GM23338 (cell line): ENCODE measurements around the gene TRIML1.

ENCODE experiments used
- CREB1 ChIP-seq: fragments of 250-450 bp; sonication (Bioruptor Pico); IDR thresholded peaks from 2 replicates; pipeline ENCODE4 v1.5.0; 2020; ENCODE audit warnings: low read depth, mild to moderate bottlenecking, moderate library complexity
- CTCF ChIP-seq, 2 experiments: fragments of 200-600 bp in 1 of 2; sonication (generic) in 1 of 2; conservative IDR thresholded peaks; 2 replicates each; pipeline versions ENCODE4 v1.5.1 to v1.6.1; 2016 to 2017; ENCODE audit warnings: antibody characterized with exemption in 2 of 2, low read depth in 2 of 2, mild to moderate bottlenecking in 2 of 2, moderate library complexity in 1 of 2
- ETS1 ChIP-seq: IDR thresholded peaks from 2 replicates; pipeline ENCODE4 v1.6.1; 2016; ENCODE audit warnings: antibody characterized with exemption
- EZH2 ChIP-seq: fragments of 200-600 bp; sonication (generic); IDR thresholded peaks from one replicate; pipeline ENCODE4 v1.8.0; 2017; ENCODE audit warnings: antibody characterized with exemption, mild to moderate bottlenecking, low read depth; ENCODE audit not compliant: unreplicated experiment
- EZH2phosphoT487 ChIP-seq: fragments of 200-600 bp; sonication (generic); IDR thresholded peaks from one replicate; pipeline ENCODE4 v1.8.1; 2018; ENCODE audit warnings: antibody characterized with exemption; ENCODE audit not compliant: unreplicated experiment
- JUNB ChIP-seq: IDR thresholded peaks from one replicate; pipeline ENCODE4 v1.6.1; 2016; ENCODE audit warnings: antibody characterized with exemption; ENCODE audit not compliant: unreplicated experiment
- NANOG ChIP-seq: IDR thresholded peaks from 2 replicates; pipeline ENCODE4 v1.6.1; 2016; ENCODE audit warnings: antibody characterized with exemption, borderline replicate concordance
- POLR2AphosphoS5 ChIP-seq: IDR thresholded peaks from 2 replicates; pipeline ENCODE4 v1.6.1; 2016; ENCODE audit warnings: antibody characterized with exemption, low read depth
- REST ChIP-seq: IDR thresholded peaks from one replicate; pipeline ENCODE4 v1.6.1; 2018; ENCODE audit warnings: antibody characterized with exemption; ENCODE audit not compliant: unreplicated experiment
- ZNF114 ChIP-seq: fragments of 250-450 bp; sonication (Bioruptor Pico); IDR thresholded peaks from 2 replicates; pipeline ENCODE4 v1.5.0; 2020; ENCODE audit warnings: mild to moderate bottlenecking, moderate library complexity
- ZNF331 ChIP-seq: fragments of 250-450 bp; sonication (Bioruptor Pico); IDR thresholded peaks from 2 replicates; pipeline ENCODE4 v1.5.0; 2020; ENCODE audit warnings: low read depth, mild to moderate bottlenecking, moderate library complexity

GRCh38 chr4:188160406-188160805 is 21.2 kb downstream of the TRIML1 start:
- TF ChIP-seq POLR2AphosphoS5: no peak
- no peak for TF ChIP-seq CTCF (conservative IDR thresholded peaks at IDR 0.05; ENCODE audit: low read depth in 2 of 2)
- no peak for TF ChIP-seq EZH2
- no peak for TF ChIP-seq EZH2phosphoT487
- no peak for TF ChIP-seq ZNF114 (CRISPR knock-in tag)
- TF ChIP-seq CREB1: no peak
- no peak for TF ChIP-seq REST
- TF ChIP-seq ETS1: no peak
- TF ChIP-seq JUNB: no peak
- no peak for TF ChIP-seq ZNF331 (CRISPR knock-in tag)
- no peak for TF ChIP-seq NANOG
